Motor neuron (in vitro differentiated cells): ENCODE data around the gene CPS1. TPM values are rescaled to one million over a fixed set of nuclear protein-coding genes. Genes with fewer than 3 reads are reported as not detected.

Source experiments
- ATAC-seq, 8 experiments: fragments of 200-7000 bp; cut with Tn5 transposase; replicated peaks in 6 of 8; 2 replicates each; pipeline ENCODE4 v1.8.0; 2021; ENCODE audit warnings: mild to moderate bottlenecking in 8 of 8, moderate library complexity in 8 of 8
- H3K27ac ChIP-seq, 2 donors: fragments of 250-450 bp; sonication (Bioruptor Pico); 2 replicates each; pipeline ENCODE4 v1.9.0; 2021; ENCODE audit warnings: antibody characterized with exemption in 2 of 2, mild to moderate bottlenecking in 2 of 2, moderate library complexity in 1 of 2
- H3K4me1 ChIP-seq, 2 donors: fragments of 250-450 bp; sonication (Bioruptor Pico); replicated peaks in 1 of 2; 2 replicates each; pipeline ENCODE4 v1.6.1; 2021; ENCODE audit warnings: antibody characterized with exemption in 2 of 2, mild to moderate bottlenecking in 2 of 2, moderate library complexity in 1 of 2
- H3K4me3 ChIP-seq, 5 donors: fragments of 250-450 bp; sonication (Bioruptor Pico); 2 replicates each; pipeline ENCODE4 v1.9.0; 2021; ENCODE audit warnings: antibody characterized with exemption in 5 of 5, mild to moderate bottlenecking in 5 of 5, moderate library complexity in 4 of 5
- WGBS, 10 experiments: fragments of 450-650 bp; shearing (Covaris generic); methylation state at CpG; one replicate each; pipeline ENCODE4 v1.0.0; 2022; 5-methylcytosine and 5-hydroxymethylcytosine counted together
- in situ Hi-C, 9 experiments: fragments of 400-800 bp; cut with MboI; loops; one replicate each; pipeline ENCODE4 v1.15.0; 2021; ENCODE audit warnings: low sequenced_read_pairs in 9 of 9, low pct_unique_long_range_greater_than_20kb in 2 of 9; ENCODE audit not compliant: unreplicated experiment in 9 of 9
- total RNA-seq, 8 experiments: library from RNA; unstranded; fragments of 300-600 nt; gene quantifications; 2 replicates each; pipeline versions ENCODE4 v1.2.3 to v1.2.4, GENCODE V29; 2022

Gene CPS1
- total RNA-seq, 8 experiments from 2014 or later: 2.1 to 451 (median 11.3) TPM

GRCh38 chr2:210673117-210673516 lies 116.7 kb downstream of the CPS1 start:
- Histone ChIP-seq H3K4me1 (peaks cover 0 to 2% of the 10 kb centered on the region in 2 donors), H3K27ac (no peak overlapping the region), H3K4me3 (no peak overlapping the region)
- no peak for ATAC-seq
- in situ Hi-C loops: no loop called here
- 0 to 100% (median 88%) methylated on average over 1 of the region's 1 CpG; no CpG with 5 or more reads in 3 of the 10 experiments for WGBS, 10 experiments

- H3K27ac ChIP-seq: no peak overlapping the region
- no peak for ATAC-seq
- peaks cover 0 to 1% of the 10 kb centered on the region in 2 donors for H3K4me1 ChIP-seq
- H3K4me3 ChIP-seq: no peak overlapping the region
- WGBS, 10 experiments: 53 to 100% (median 84%) methylated on average over 2 to 3 of the region's 3 CpGs; no CpG with 5 or more reads in 1 of the 10 experiments
- in situ Hi-C loops: no loop called here
These were observed 119.7 kb downstream of the CPS1 start for GRCh38 chr2:210676067-210676466.

- Histone ChIP-seq H3K27ac (no peak overlapping the region), H3K4me3 (no peak overlapping the region), H3K4me1 (no peaks in the 10 kb centered on the region)
- in situ Hi-C loops: no loop called here
- no peak for ATAC-seq
These were observed 125.1 kb downstream of the CPS1 start for GRCh38 chr2:210681491-210681890.

- WGBS, 10 experiments: 18 to 93% (median 80%) methylated on average over 1 to 3 of the region's 3 CpGs
These were observed 130.0 kb downstream of the CPS1 start for GRCh38 chr2:210686401-210686800.

GRCh38 chr2:210687786-210688470 lies 131.5 kb downstream of the CPS1 start:
- ATAC-seq: no peak
- Histone ChIP-seq H3K4me1 (peaks cover 0 to 5% of the 10 kb centered on the region in 2 donors), H3K27ac (no peak overlapping the region), H3K4me3 (no peak overlapping the region)
- 17 to 100% (median 94%) methylated on average over 1 of the region's 1 CpG; no CpG with 5 or more reads in 1 of the 10 experiments for WGBS, 10 experiments
- in situ Hi-C loops: no loop called here

More at GRCh38 chr2:210686401-210686800, 130.0 kb downstream of the CPS1 start:
- no peak for ATAC-seq
- Histone ChIP-seq H3K27ac (no peak overlapping the region), H3K4me3 (no peak overlapping the region), H3K4me1 (peaks cover 0 to 5% of the 10 kb centered on the region in 2 donors)
- in situ Hi-C loops: no loop called here

GRCh38 chr2:210707900-210708299 lies 151.5 kb downstream of the CPS1 start:
- Histone ChIP-seq H3K27ac (no peak overlapping the region), H3K4me3 (no peak overlapping the region), H3K4me1 (peaks cover 0 to 3% of the 10 kb centered on the region in 2 donors)
- ATAC-seq: peak in 3 of 8 experiments; percentile 28 to 48 (median 34)
- WGBS, 10 experiments: 0 to 100% (median 25%) methylated on average over 1 to 2 of the region's 2 CpGs; no CpG with 5 or more reads in 3 of the 10 experiments
- in situ Hi-C loops: no loop called here

- Histone ChIP-seq H3K27ac (no peak overlapping the region), H3K4me3 (no peak overlapping the region), H3K4me1 (peaks cover 6 to 10% of the 10 kb centered on the region in 2 donors)
- in situ Hi-C loops: no loop called here
- no peak for ATAC-seq
- WGBS, 10 experiments: 40 to 70% (median 46%) methylated on average over 1 to 2 of the region's 2 CpGs; no CpG with 5 or more reads in 6 of the 10 experiments
These were observed 156.7 kb downstream of the CPS1 start for GRCh38 chr2:210713122-210713521.

- in situ Hi-C loops: no loop called here
- Histone ChIP-seq H3K4me1 (peaks cover 6 to 10% of the 10 kb centered on the region in 2 donors), H3K4me3 (no peak overlapping the region), H3K27ac (no peak overlapping the region)
- 19 to 100% (median 49%) methylated on average over 1 to 5 of the region's 5 CpGs; no CpG with 5 or more reads in 1 of the 10 experiments for WGBS, 10 experiments
- peak in 5 of 8 experiments; percentile 38 to 59 (median 53) for ATAC-seq
These were observed 159.2 kb downstream of the CPS1 start for GRCh38 chr2:210715560-210716082.

- peaks cover 6 to 10% of the 10 kb centered on the region in 2 donors for H3K4me1 ChIP-seq
- 0 to 83% (median 32%) methylated on average over 1 to 3 of the region's 3 CpGs for WGBS, 10 experiments
- H3K4me3 ChIP-seq: no peak overlapping the region
- in situ Hi-C loops: no loop called here
- ATAC-seq: no peak
- H3K27ac ChIP-seq: no peak overlapping the region
These were observed 162.1 kb downstream of the CPS1 start for GRCh38 chr2:210718503-210718902.

- ATAC-seq: no peak
- in situ Hi-C loops: no loop called here
- H3K4me3 ChIP-seq: no peak overlapping the region
- 14 to 100% (median 93%) methylated on average over 1 to 3 of the region's 3 CpGs; no CpG with 5 or more reads in 2 of the 10 experiments for WGBS, 10 experiments
- no peak overlapping the region for H3K27ac ChIP-seq
- no peaks in the 10 kb centered on the region for H3K4me1 ChIP-seq
These were observed 165.7 kb downstream of the CPS1 start for GRCh38 chr2:210722092-210722491.

- ATAC-seq: no peak
- no peak overlapping the region for H3K27ac ChIP-seq
- no peak overlapping the region for H3K4me3 ChIP-seq
- H3K4me1 ChIP-seq: peaks cover 0 to 3% of the 10 kb centered on the region in 2 donors
- in situ Hi-C loops: no loop called here
These were observed 171.2 kb downstream of the CPS1 start for GRCh38 chr2:210727549-210727948.
